ENCODE results near the gene MRTFA.

Gene MRTFA

DNA sequence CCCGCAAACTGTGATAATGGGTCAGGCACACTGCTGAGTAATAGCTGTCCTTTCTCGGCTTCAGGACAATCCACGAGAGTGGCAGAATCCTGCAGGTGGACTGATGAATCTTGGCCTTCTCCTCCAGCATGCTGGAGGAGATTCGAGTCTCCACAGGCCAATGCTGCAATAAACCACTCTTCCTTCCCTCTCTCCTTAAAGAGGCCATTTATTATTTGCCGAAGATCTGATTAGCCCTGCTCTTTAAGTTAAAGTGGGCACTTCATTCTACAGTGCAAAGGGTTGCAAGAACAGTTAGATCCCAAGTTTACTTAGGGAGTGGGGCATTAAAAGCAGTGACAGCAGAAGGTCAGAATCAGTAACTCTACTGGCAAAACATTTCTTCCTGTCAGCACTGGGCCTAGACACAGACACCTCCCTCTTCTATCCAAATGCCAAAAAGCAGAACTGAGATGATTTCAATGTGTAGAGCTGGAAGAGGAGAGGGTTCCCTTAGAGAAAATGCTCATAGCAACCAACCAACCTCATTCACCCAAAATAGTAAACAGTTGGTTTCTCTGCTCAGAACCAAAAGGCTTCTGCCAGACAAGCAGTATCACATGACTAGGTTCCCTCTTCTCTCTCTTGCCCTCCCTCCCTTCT is 144.4 kb downstream of the MRTFA start:
- no peak for DNase-seq (ENCODE audit: low read depth in 2 of 2)

DNA sequence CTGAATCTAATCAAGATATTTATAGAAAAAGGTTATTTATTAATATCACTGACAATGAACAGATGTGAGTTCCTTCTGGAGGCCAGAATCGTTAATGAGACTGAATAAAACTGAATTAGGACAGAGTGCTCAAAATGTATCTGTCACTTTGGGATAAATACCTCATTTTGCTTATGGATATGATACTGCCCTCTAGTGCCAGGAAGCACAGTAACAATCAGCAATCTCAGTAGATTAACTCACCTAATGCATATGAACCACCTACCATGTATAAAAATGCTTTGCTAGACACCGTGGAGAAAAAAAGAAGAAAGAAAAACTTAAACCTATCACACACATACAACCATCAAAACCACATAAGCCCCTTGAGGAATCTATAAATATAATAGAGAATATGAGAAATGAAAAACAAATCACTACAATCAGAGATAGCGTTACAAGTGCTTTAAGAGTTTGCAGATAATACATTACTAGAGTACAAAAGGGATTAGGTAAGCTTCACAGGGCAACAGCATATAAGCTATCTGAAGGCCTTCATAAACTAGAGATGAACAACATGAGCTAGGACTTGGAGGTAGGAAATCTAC is 148.8 kb downstream of the MRTFA start:
- DNase-seq (ENCODE audit: low read depth in 2 of 2), result no peak

DNA sequence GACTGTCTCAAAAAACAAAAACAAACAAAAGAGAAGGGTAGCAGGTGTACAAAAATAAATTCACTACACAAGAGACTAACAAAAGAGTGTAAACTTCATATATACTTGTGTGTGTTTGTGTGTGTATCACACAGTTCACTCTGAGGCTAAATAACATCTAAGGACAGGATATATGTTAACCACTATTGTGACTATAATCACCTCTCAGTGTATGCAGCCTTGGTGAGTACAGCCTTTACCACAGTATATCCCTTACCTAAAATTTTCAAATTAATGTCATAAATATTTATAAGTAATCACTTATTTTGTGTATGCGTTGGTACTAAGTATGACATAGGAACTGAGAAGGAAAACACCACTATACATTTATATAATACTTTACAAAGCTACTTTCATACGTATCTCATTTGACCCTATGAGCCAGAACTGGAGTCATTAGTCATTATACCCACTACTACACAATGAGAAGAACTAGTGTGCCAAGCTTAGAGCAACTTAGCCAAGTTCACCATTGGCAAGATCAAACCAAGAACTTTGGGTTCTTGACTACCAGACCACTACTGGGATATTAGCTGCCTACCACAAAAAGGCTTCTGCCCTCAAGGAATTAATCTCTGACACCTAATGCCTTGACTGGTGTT is 149.4 kb downstream of the MRTFA start:
- DNase-seq (ENCODE audit: low read depth in 2 of 2), result no peak

DNA sequence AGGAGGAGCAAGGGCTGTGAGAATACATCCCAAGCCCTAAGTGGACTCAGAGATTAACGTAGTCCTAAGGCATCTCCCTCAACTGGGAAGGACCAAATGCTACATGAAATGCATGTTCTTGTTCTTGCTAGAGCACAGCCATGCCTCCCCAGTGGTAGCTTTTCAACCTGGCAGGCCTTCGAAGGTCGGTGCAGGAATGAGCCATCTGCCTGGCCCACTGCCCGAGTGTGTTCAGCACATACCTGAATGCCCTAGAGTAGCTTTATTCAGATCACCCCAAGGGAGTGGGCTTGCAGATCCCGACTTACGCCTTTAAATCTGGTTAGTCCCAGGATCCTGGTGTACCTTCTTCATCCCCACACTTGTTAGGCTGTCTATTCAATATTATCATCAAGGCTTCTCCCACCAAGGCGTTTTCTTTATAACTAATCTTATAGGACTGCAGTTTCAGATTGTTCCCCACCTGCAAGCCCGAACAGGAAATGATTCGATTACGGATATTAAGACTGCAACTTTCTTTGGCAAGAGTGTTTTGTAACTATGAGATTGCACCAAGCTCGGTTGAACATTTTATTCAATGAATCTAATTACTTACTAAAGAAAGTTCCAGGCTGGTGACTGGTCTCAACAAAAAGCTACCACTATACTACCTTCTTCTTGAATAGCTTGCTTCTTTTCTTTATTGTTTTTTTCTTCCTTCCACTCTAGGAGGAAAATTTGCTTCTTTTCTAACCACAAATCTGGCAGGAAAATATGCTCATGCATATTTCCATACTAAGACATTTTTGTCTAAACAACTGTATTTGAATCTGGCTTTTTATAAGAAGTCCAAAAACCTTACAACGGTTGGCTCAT is 150.5 kb downstream of the MRTFA start:
- DNase-seq (ENCODE audit: low read depth in 2 of 2), result no peak

DNA sequence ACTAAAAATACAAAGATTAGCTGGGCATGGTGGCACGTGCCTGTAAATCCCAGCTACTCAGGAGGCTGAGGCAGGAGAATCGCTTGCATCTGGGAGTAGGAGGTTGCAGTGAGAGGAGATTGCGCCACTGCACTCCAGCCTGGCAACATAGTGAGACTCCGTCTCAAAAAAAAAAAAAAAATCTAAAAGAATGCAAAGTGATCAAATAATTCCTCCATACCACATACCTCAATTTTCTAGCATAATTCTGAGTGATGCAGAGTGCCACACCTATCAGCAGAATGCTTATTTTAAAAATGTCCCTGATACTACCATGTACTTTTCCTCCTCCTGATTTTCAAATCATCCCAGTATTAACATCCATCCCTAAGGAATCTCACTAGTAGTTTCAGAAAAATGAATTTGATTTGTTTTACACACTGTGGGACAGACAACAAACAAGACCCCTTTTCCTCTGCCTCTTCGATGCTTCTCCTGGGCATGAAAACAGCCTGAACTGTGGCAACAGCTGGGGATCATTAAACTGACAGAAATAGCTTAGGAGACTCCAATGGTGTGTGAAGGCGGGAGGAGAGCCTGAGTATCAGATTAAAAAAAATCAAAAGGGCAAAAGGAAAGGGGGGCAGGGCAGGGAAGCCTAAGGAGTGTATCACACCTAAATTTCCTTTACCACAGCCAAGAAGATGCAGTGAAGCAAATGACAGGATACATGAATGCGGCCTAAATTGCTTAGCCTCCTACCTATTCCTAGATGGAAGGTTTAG is 151.4 kb downstream of the MRTFA start:
- DNase-seq (ENCODE audit: low read depth in 2 of 2), result no peak

DNA sequence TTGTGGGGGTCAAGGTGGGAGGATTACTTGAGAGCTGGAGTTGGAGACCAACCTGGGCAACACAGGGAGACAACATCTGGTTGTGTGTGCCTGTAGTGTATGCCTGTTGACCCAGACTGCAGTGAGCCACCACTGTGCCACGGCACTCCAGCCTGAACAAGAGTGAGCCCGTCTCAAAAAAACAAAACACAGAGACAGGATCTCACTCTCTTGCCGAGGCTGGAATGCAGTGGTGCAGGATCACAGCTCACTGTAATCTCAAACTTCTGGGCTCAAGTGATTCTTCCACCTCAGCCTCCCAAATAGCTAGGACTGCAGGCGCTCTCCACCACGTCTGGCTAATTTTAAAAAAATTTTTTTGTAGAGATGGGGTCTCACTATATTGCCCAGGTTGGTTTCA is 153.6 kb downstream of the MRTFA start:
- no peak for DNase-seq (ENCODE audit: low read depth in 2 of 2)

DNA sequence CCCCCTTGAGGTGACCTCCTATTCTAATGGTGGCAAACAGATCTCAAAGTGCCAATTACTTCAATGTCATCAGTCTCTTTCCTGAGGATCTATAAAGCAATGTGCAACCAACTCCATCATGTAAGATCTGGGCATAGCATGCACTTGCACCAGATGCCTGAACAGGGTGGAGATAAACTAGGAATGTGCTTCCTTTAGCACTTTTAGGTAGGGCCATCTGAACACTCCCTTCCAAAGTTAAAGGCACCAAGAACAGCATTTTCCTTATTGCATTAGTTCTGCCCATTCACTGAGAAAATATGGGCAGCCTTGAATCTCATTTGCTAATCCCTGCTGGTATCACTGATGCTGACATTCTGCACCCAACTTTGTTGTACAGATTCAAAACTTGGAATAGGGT is 154.1 kb downstream of the MRTFA start:
- no peak for DNase-seq (ENCODE audit: low read depth in 2 of 2)

DNA sequence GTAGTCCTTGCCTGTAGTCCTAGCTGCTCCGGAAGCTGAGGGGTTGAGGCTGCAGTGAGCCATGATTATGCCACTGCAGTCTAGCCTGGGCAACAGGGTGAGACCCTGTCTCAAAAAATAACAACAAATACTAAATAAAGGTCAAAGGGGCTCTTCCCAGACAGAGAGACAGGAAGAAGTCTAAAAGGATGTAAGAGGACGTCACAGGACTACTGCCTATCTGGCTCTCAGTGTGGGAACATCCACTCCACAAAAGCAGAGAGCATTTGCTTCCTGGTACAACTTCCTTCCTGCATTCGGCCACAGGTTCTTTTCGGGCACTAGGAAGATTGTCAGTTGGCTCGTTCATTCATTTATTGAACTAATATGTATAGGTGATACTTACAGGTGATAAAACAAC is 155.5 kb downstream of the MRTFA start:
- DNase-seq (ENCODE audit: low read depth in 2 of 2), result no peak

DNA sequence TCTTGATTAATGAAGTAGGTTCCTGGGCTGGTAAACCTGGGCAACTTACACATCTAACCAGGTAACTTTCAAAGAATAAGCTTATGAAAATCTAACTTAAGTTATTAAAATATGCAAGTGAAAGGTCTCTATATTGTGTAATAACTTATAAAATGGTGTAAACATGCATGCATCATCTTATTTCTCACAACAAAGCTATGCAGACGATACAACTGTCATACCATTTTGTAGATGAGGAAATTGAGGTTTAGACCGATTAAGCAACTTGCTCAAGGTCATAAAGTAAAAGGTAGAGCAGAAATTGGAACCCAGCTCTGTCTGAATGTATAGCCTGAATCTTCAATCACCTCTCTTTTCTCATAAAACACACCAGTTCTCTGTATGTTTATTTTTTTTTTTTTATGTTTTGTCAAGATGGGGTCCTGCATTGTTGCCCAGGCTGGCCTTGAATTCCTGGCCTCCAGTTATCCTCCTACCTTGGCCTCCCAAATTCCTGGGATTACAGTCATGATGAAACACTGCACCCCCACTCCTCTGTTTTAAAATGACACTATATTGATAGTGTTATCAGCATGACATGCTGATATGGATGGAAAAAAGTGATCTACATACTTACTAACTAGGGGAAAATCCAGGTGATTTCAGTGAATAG is 156.5 kb downstream of the MRTFA start:
- no peak for DNase-seq (ENCODE audit: low read depth in 2 of 2)

DNA sequence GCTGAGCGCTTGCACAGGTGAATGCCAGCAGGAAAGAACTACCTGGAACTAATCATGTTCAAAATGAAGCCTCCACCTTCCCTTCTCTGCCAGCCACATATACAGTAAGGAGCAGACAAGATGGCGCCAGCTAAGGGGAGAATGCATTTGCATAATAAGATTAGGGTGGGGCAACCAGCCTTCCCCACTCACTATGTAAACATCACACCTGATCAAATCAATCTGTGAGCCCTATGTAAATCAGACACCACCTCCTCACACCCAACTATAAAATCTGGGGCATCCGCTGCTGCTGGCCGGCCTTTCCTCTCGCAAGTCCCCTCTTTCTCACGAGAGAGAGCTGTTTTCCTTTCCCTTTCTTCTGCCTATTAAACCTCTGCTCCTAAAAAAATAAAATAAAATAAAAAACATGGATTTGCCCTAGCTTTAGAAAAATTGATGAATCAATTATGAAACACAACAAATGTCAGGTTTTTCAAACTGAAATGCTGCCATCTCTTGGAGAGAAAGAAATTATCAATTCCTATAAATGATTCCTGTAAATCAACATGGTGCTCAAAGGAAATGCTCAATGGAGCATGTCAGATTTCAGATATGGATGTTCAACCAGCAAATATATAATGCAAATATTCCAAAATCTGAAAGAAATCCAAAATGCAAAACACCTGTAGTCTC is 157.3 kb downstream of the MRTFA start:
- no peak for DNase-seq (ENCODE audit: low read depth in 2 of 2)

DNA sequence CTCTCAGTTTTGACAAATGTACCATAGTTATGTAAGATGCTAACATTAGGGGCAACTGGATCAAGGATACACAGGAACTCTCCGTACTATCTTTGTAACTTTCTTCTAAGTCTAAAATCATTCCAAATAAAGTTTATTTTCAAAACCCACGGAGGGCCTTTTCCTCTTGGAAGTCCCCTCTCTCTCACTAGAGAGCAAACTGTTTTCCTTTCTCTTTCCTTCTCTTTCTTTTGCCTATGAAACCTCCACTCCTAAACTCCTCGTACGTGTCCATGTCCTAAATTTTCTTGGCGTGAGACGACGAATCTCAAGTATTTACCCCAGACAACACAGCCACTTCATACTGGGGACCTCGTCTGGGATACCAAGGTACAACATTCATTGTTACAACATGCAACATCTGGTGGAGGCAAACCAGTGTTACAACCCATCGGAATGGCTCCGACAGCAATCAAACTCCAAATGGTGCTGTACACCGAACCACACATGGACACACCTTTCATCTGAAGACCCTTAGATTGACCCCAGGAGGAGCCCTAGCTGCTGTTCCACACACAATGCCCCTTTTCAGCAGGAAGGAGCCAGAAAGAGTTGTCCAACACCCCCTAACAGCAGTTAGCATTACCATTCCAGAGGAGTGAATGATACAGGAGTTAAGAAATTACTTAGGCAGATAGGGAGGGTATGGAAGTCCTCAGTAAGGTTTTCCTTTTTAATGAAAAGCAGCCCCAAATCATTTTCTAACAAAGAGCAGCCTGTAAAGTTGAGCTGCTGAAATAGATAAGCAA is 158.0 kb downstream of the MRTFA start:
- no peak for DNase-seq (ENCODE audit: low read depth in 2 of 2)

DNA sequence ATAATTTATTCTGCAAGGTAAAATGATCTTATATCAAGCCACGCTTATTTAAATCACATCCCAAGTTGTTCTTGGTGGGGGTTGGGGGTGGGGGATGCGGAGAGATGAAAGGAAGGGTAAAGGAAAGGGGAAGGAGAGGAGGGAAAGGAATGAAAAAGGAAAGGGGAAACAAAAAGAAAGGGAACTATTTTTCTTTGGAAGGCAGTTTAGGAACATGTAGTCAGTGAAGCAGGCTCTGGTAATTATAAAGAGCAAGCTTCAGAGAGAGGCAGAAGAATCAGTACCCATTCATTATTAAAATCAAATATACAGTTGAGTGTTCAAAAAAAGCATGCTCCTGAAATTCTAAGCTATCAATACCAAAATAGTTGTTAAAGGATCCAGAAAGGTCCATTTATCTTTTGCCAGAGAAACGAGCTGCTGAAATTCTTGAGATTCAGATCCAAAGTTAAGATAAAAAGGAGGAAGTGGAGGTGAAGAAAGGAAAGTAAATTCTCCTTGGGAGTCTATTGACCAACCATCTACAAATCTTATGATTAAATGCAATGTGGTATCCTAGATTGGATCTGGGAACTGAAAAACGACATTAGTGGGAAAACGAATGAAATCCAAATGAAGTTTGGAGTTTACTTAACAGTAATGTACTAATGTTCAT is 158.7 kb downstream of the MRTFA start:
- DNase-seq (ENCODE audit: low read depth in 2 of 2), result no peak

DNA sequence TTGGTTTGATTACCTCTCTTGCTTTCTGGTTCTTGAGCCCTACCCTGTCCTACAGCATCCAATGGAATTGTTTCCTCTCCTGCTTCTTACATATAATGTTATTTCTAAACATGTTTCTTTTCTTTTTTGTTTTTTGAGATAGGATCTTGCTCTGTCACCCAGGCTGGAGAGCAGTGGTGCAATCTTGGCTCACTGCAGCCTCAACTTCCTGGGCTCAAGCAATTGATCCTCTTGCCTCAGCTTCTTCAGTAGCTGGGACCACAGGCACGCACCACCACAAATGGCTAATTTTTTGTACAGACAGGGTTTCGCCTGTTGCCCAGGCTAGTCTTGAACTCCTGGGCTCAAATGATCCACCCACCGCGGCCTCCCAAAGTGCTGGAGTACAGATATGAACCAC is 160.2 kb downstream of the MRTFA start:
- no peak for DNase-seq (ENCODE audit: low read depth in 2 of 2)

DNA sequence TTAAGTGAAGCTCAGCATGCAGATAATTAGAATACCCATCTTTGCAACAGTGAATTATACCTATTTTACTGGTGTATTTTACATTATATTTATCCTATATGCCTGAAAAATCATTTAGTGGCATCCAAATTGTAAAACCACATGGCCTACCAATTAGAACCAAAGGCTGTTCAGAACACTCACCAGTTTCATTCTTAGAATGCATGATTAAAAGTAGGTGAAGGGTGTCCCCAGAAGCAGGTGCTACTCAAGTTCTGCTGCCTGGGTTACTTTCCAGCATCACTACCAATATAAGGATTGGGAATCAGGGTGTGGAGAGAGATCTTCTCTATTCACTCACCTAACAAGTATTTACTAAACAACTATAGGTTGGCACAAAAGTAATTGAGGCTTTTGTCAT is 162.8 kb downstream of the MRTFA start:
- no peak for DNase-seq (ENCODE audit: low read depth in 2 of 2)

DNA sequence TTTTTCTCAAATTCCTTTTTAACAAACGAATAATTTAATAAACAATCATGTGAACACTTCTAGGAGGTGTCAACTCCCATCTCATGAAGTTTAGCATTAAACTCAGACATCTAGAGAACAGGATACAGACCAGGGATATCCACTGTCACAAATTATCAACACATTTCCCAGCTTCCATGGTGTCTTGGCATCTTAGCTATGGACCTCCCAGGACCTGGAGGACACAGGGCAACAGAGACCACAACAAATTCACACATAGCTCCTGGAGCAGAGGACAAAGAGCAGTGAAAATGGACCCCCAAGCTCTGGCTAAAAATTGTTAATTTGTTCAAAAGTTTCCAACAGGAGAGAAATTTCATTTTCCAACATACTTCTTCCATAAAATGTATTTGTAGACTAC is 163.9 kb downstream of the MRTFA start:
- no peak for DNase-seq (ENCODE audit: low read depth in 2 of 2)

DNA sequence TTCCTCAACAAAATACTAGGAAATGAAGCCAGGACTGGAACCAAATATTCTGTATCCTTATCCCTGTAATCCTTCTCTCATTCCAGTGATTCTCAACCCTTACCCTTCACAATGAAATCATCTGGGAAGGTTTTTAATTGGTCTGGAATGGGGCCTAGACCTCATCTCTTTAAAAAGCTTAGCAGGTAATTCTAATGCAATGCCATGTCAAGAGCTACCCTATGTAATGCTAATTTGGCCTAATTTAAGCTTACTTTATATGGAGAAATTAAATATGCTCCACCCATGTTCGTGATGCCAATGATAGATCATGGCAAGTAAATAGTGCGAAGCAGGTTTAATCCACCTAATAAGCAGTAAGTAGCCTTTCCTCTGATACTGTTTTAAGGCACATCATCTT is 164.5 kb downstream of the MRTFA start:
- DNase-seq (ENCODE audit: low read depth in 2 of 2), result no peak

DNA sequence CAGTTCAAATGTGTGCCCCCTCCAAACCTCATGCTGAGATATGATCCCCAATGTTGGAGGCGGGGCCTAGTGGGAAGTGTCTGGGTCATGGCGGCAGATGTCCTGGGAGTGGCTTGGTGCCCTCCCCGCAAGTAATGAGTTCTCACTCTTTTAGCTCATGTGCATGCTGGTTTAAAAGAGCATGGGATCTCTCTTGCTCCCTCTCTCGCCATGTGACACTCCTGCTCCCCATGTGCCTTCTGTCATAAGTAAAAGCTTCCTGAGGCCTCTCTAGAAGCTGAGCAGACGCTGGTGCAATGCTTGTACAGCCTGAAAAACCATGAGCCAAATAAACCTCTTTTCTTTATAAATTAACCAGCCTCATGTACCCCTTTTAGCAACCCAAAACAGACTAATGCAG is 167.3 kb downstream of the MRTFA start:
- DNase-seq (ENCODE audit: low read depth in 2 of 2), result no peak

DNA sequence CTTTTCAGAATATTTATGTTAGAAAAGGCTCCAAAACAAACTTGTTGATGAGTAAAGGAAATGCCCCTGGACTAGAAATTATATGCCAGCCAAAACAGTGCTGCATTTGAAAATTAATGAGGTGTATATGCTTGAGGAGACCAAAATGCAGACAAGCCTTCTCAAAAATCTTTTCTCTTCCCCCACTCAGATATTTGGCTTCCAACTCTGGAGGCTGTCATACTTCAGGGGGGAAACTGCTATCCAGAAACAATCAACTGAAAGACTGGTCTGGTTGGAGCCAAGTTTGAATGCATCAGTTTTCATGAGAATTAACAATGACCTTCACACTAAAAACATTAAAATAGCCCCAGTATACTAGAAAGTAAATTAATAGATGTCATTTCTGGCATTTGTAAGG is 167.9 kb downstream of the MRTFA start:
- DNase-seq (ENCODE audit: low read depth in 2 of 2), result no peak

DNA sequence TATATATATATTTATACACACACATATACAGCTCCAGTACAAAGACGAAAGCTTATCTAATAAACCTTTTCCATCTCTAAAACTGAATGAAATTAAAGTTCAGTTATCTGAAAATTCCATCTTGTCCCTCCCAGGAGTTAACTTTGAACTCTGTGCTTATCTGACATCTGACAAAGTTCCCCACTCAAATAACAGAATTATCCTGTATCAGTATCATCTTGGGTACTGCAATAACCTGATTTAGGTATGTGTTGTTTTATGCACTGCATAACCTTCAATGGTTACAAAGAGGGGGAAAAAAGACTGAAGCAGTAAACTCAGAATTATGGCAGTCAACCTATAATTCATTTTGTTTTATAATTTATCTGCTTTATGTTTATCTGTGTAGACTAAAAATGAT is 169.5 kb downstream of the MRTFA start:
- DNase-seq (ENCODE audit: low read depth in 2 of 2), result no peak

DNA sequence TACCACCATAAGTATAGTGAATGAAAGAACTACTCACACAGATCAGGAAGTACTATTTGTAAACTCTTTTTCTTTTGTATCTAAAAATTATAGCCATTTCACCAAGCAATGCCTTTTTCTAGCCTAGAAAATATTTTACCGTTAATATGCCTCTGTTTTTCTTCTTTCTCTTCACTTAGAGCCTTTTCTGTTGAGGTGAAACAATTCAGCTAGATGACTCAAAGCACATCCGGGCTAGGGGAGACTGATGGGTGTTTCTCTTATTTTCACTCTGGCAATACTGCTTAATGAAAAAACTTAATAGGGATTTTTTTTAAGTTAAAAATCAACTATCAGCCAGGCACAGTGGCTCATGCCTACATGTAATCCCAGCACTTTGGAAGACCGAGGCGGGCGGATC is 172.8 kb downstream of the MRTFA start:
- DNase-seq (ENCODE audit: low read depth in 2 of 2), result no peak
